GM23338 (cell line): ENCODE results near the gene CLIP2. TPM values are rescaled to one million over a fixed set of nuclear protein-coding genes. Genes with fewer than 3 reads are reported as not detected.

Experiments
- ATAC-seq: fragments of 200-7000 bp; cut with Tn5 transposase; 3 replicates; pipeline ENCODE4 v1.9.1; 2020
- DNase-seq: peaks from one replicate; pipeline ENCODE4 v3.0.0-alpha.2; 2015; ENCODE audit warnings: low spot score
- H2AFZ ChIP-seq: fragments of 200-600 bp; sonication (generic); 2 replicates; pipeline ENCODE4 v1.8.0; 2016; ENCODE audit warnings: antibody characterized with exemption, mild to moderate bottlenecking, moderate library complexity
- H3F3A ChIP-seq: fragments of 200-600 bp; sonication (generic); replicated peaks from 2 replicates; pipeline ENCODE4 v1.8.0; 2017; ENCODE audit warnings: antibody characterized with exemption, mixed run types, low read depth
- H3K27ac ChIP-seq: fragments of 200-600 bp; sonication (generic); 2 replicates; pipeline ENCODE4 v1.6.1; 2016; ENCODE audit warnings: low read depth
- H3K27me3 ChIP-seq: fragments of 200-600 bp; sonication (generic); 2 replicates; pipeline ENCODE4 v1.8.0; 2016; ENCODE audit warnings: mild to moderate bottlenecking, mixed run types, moderate library complexity; ENCODE audit not compliant: insufficient read depth
- H3K36me3 ChIP-seq: fragments of 200-600 bp; sonication (generic); 2 replicates; pipeline ENCODE4 v1.8.0; 2016; ENCODE audit warnings: mild to moderate bottlenecking; ENCODE audit not compliant: insufficient read depth
- H3K4me1 ChIP-seq: fragments of 200-600 bp; sonication (generic); 2 replicates; pipeline ENCODE4 v1.8.0; 2016; ENCODE audit warnings: mild to moderate bottlenecking, moderate library complexity; ENCODE audit not compliant: insufficient read depth
- H3K4me2 ChIP-seq: fragments of 200-600 bp; sonication (generic); 2 replicates; pipeline ENCODE4 v1.7.1; 2017; ENCODE audit warnings: mixed run types
- H3K4me3 ChIP-seq: fragments of 200-600 bp; sonication (generic); 2 replicates; pipeline ENCODE4 v1.6.1; 2016; ENCODE audit warnings: mixed run types
- H3K79me2 ChIP-seq: fragments of 200-600 bp; sonication (generic); replicated peaks from 2 replicates; pipeline ENCODE4 v1.8.0; 2017; ENCODE audit warnings: mild to moderate bottlenecking; ENCODE audit not compliant: insufficient read depth
- H3K9me2 ChIP-seq: fragments of 200-600 bp; sonication (generic); 2 replicates; pipeline ENCODE4 v1.8.0; 2017; ENCODE audit not compliant: insufficient read depth
- H4K20me1 ChIP-seq: fragments of 200-600 bp; sonication (generic); replicated peaks from 2 replicates; pipeline ENCODE4 v1.8.0; 2017; ENCODE audit warnings: mild to moderate bottlenecking; ENCODE audit not compliant: insufficient read depth
- H3K27ac Mint-ChIP-seq: 2 replicates; pipeline ENCODE4 v1.8.0; 2020; ENCODE audit warnings: inconsistent platforms, mild to moderate bottlenecking, moderate library complexity, mixed read lengths
- H3K27me3 Mint-ChIP-seq: 3 replicates; pipeline ENCODE4 v1.8.0; 2022; ENCODE audit warnings: low read depth, mild to moderate bottlenecking, moderate library complexity, mixed read lengths, inconsistent platforms; ENCODE audit not compliant: insufficient read depth, poor library complexity
- H3K36me3 Mint-ChIP-seq: 3 replicates; pipeline ENCODE4 v1.8.0; 2021; ENCODE audit warnings: low read depth, mild to moderate bottlenecking, inconsistent platforms, moderate library complexity, mixed read lengths
- H3K4me1 Mint-ChIP-seq: 3 replicates; pipeline ENCODE4 v1.8.0; 2020; ENCODE audit warnings: mild to moderate bottlenecking, inconsistent platforms, mixed read lengths
- H3K4me3 Mint-ChIP-seq: 3 replicates; pipeline ENCODE4 v1.8.0; 2021; ENCODE audit warnings: moderate library complexity, mild to moderate bottlenecking, inconsistent platforms, mixed read lengths
- H3K9me3 Mint-ChIP-seq: 3 replicates; pipeline ENCODE4 v1.8.0; 2020; ENCODE audit warnings: moderate library complexity, mild to moderate bottlenecking, inconsistent platforms, mixed read lengths
- STAT1 ChIP-seq: IDR thresholded peaks from one replicate; pipeline ENCODE4 v1.6.1; 2016; ENCODE audit warnings: antibody characterized with exemption; ENCODE audit not compliant: unreplicated experiment
- ZNF331 ChIP-seq: fragments of 250-450 bp; sonication (Bioruptor Pico); IDR thresholded peaks from 2 replicates; pipeline ENCODE4 v1.5.0; 2020; ENCODE audit warnings: low read depth, mild to moderate bottlenecking, moderate library complexity
- ZNF462 ChIP-seq: fragments of 250-450 bp; sonication (Bioruptor Pico); IDR thresholded peaks from 2 replicates; pipeline ENCODE4 v1.5.0; 2020; ENCODE audit warnings: mild to moderate bottlenecking, moderate library complexity
- polyA plus RNA-seq: library from polyadenylated mRNA; unstranded; fragments of >200 nt; fragmentation: Nextera tagmentation; extraction: Ambion mirVana; gene quantifications from 2 replicates; pipeline ENCODE4 v1.2.1, GENCODE V29; 2016
- total RNA-seq: library from RNA; depleted of rRNA; stranded (reverse); fragments of >200 nt; shearing (Covaris generic); gene quantifications from 2 replicates; pipeline ENCODE4 v1.2.3, GENCODE V29; 2014

The CLIP2 gene
- total and polyA plus RNA-seq, 2 experiments from 2014 or later, result 8.1 to 51.9 TPM

GRCh38 chr7:74283858-74284447, 5.3 kb upstream of the CLIP2 start:
- H2AFZ ChIP-seq, result no peak overlapping the region
- no peak overlapping the region for H3K4me3 Mint-ChIP-seq
- H3K36me3 ChIP-seq, result no peaks in the 10 kb centered on the region

More at GRCh38 chr7:74283858-74284447, 5.3 kb upstream of the CLIP2 start:
- Mint-ChIP-seq H3K36me3 (no peaks in the 10 kb centered on the region; the same call in 2 of the 3 replicates), H3K27ac (no peak overlapping the region), H3K9me3 (no peaks in the 10 kb centered on the region), H3K4me1 (peaks cover 40% of the 10 kb centered on the region), H3K27me3 (peaks cover 19% of the 10 kb centered on the region)
- TF ChIP-seq ZNF331 (no peak), ZNF462 (CRISPR knock-in tag) (no peak), STAT1 (no peak)
- Histone ChIP-seq H4K20me1 (no peaks in the 10 kb centered on the region), H3K4me3 (no peak overlapping the region), H3K9me2 (no peaks in the 10 kb centered on the region), H3K27me3 (no peaks in the 10 kb centered on the region), H3K27ac (no peak overlapping the region), H3K79me2 (no peaks in the 10 kb centered on the region), H3K4me2 (no peak overlapping the region), H3K4me1 (peaks cover 26% of the 10 kb centered on the region), H3F3A (peaks cover 14% of the 10 kb centered on the region; the same call in 1 of the 2 replicates)
- ATAC-seq (no peak), DNase-seq (no peak)
